ENCODE results near the gene SCO1. TPM values are rescaled to one million over a fixed set of nuclear protein-coding genes. Genes with fewer than 3 reads are reported as not detected.

SCO1 gene
- total RNA-seq, 4 donors from 2014 or later: 19.1 to 53.5 (median 34.6) TPM

GRCh38 chr17:10738521-10739258 is 41.4 kb upstream of the SCO1 start:
- TF ChIP-seq POLR2AphosphoS5 (IDR thresholded peaks at IDR 0.05) (peak in 1 of 3 donors; percentile 22), POLR2A (IDR thresholded peaks at IDR 0.05) (no peak)
- H3K36me3 ChIP-seq: no peaks in the 10 kb centered on the region
- H3K9me3 ChIP-seq: no peaks in the 10 kb centered on the region
- 19 to 43% methylated on average over 3 to 5 of the region's 5 CpGs for WGBS, 2 donors (ENCODE audit: low coverage in 1 of 2)
- DNase-seq: peak; percentile 54
- H3K27me3 ChIP-seq: no peaks in the 10 kb centered on the region
- H3K4me3 ChIP-seq: no peak overlapping the region
- in situ Hi-C loops (cut with MboI; ENCODE audit: low pct_ligation_motif_present in 1 of 4, low pct_unique_long_range_greater_than_20kb in 1 of 4, low sequenced_read_pairs in 3 of 4) (loop anchor here in 3 of 4 donors (10.0 to 25.0 kb wide), 4 partner anchors 96 to 874 kb away; partner anchors contain the start of gene PIRT (in 1 of the 3)), intact Hi-C loops (cut with DNase I; ENCODE audit: low total_unique reads) (no loop called here)
- H3K27ac ChIP-seq: peak overlapping the region; percentile 79 to 88 (median 86)
- peaks cover 11 to 21% (median 13%) of the 10 kb centered on the region in 4 donors for H3K4me1 ChIP-seq

GRCh38 chr17:10737736-10738135 is 40.4 kb upstream of the SCO1 start:
- Histone ChIP-seq H3K27ac (peak overlapping the region; percentile 79 to 88 (median 86)), H3K4me1 (peaks cover 11 to 27% (median 15%) of the 10 kb centered on the region in 4 donors), H3K9me3 (no peaks in the 10 kb centered on the region), H3K4me3 (no peak overlapping the region), H3K36me3 (no peaks in the 10 kb centered on the region), H3K27me3 (no peaks in the 10 kb centered on the region)
- intact Hi-C loops (cut with DNase I; ENCODE audit: low total_unique reads) (no loop called here), in situ Hi-C loops (cut with MboI; ENCODE audit: low pct_ligation_motif_present in 1 of 4, low pct_unique_long_range_greater_than_20kb in 1 of 4, low sequenced_read_pairs in 3 of 4) (loop anchor here in 3 of 4 donors (10.0 to 25.0 kb wide), 4 partner anchors 97 to 875 kb away; partner anchors contain the start of gene PIRT (in 1 of the 3))
- no peak for TF ChIP-seq POLR2AphosphoS5 (IDR thresholded peaks at IDR 0.05)
- TF ChIP-seq POLR2A (IDR thresholded peaks at IDR 0.05): no peak
- TF ChIP-seq EP300 (IDR thresholded peaks at IDR 0.05; ENCODE audit: low read depth): no peak
- no peak for TF ChIP-seq CTCF (IDR thresholded peaks at IDR 0.05)
- DNase-seq: no peak
- 52 to 64% methylated on average over 3 of the region's 3 CpGs for WGBS, 2 donors (ENCODE audit: low coverage in 1 of 2)

- intact Hi-C loops (cut with DNase I; ENCODE audit: low total_unique reads) (no loop called here), in situ Hi-C loops (cut with MboI; ENCODE audit: low pct_ligation_motif_present in 1 of 4, low pct_unique_long_range_greater_than_20kb in 1 of 4, low sequenced_read_pairs in 3 of 4) (loop anchor here in 3 of 4 donors (10.0 to 25.0 kb wide), 4 partner anchors 98 to 875 kb away; partner anchors contain the start of gene PIRT (in 1 of the 3))
- no peaks in the 10 kb centered on the region for H3K9me3 ChIP-seq
- peak overlapping the region; percentile 79 to 88 (median 86) for H3K27ac ChIP-seq
- H3K36me3 ChIP-seq: no peaks in the 10 kb centered on the region
- peaks cover 11 to 30% (median 15%) of the 10 kb centered on the region in 4 donors for H3K4me1 ChIP-seq
- no peak for TF ChIP-seq EP300 (IDR thresholded peaks at IDR 0.05; ENCODE audit: low read depth)
- TF ChIP-seq POLR2AphosphoS5 (IDR thresholded peaks at IDR 0.05): peak in 2 of 3 donors; percentile 39 to 88
- peak; percentile 37 for TF ChIP-seq POLR2A (IDR thresholded peaks at IDR 0.05)
- TF ChIP-seq CTCF (IDR thresholded peaks at IDR 0.05): peak; percentile 76 to 93 (median 81)
- no peaks in the 10 kb centered on the region for H3K27me3 ChIP-seq
- no peak overlapping the region for H3K4me3 ChIP-seq
- 6 to 8% methylated on average over 5 to 6 of the region's 6 CpGs for WGBS, 2 donors (ENCODE audit: low coverage in 1 of 2)
- peak; percentile 92 for DNase-seq
Observed at GRCh38 chr17:10737168-10737622, 39.9 kb upstream of the SCO1 start.

GRCh38 chr17:10735821-10736220 is 38.5 kb upstream of the SCO1 start:
- peaks cover 12 to 44% (median 22%) of the 10 kb centered on the region in 4 donors for H3K4me1 ChIP-seq
- H3K9me3 ChIP-seq: no peaks in the 10 kb centered on the region
- WGBS, 2 donors (ENCODE audit: low coverage in 1 of 2): 88 to 93% methylated on average over 2 to 4 of the region's 4 CpGs
- no peak for DNase-seq
- H3K27me3 ChIP-seq: no peaks in the 10 kb centered on the region
- no peak overlapping the region for H3K27ac ChIP-seq
- in situ Hi-C loops (cut with MboI; ENCODE audit: low pct_ligation_motif_present in 1 of 4, low pct_unique_long_range_greater_than_20kb in 1 of 4, low sequenced_read_pairs in 3 of 4): loop anchor here in 3 of 4 donors (10.0 to 25.0 kb wide), 4 partner anchors 99 to 876 kb away; partner anchors contain the start of gene PIRT (in 1 of the 3)
- H3K4me3 ChIP-seq: no peak overlapping the region
- TF ChIP-seq CTCF (IDR thresholded peaks at IDR 0.05) (no peak), POLR2AphosphoS5 (IDR thresholded peaks at IDR 0.05) (no peak), EP300 (IDR thresholded peaks at IDR 0.05; ENCODE audit: low read depth) (no peak), POLR2A (IDR thresholded peaks at IDR 0.05) (no peak)
- intact Hi-C loops (cut with DNase I; ENCODE audit: low total_unique reads): no loop called here
- H3K36me3 ChIP-seq: no peaks in the 10 kb centered on the region

Measured in transverse colon (tissue), 4 donors.